GM19372 (cell line): ENCODE data around the gene RRM2.

Source experiments
- ATAC-seq: cut with Tn5 transposase; IDR thresholded peaks from one replicate; pipeline ENCODE4 v1.9.1; 2021; ENCODE audit warnings: mild to moderate bottlenecking, low read depth, moderate library complexity; ENCODE audit not compliant: unreplicated experiment

Gene RRM2

DNA sequence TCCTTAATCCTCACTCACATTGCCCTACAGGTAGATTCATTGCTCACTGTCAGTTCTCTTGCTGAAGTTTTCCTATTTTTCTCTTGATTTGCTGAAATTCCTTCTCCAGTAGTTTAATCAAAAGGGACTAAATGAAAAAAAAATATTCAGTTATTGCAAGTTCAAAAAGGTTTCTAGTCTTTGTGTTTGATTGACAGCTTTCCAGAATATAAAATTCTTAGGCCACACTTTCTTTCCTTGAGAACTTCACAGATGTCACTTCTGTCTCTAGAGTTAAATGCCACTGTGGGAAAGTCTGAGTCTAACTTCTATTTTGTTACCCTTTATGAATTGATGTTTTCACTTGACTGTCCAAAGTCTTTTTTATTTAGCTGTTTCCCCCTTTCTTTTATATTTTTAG is 25.7 kb downstream of the RRM2 start:
- no peak for ATAC-seq

DNA sequence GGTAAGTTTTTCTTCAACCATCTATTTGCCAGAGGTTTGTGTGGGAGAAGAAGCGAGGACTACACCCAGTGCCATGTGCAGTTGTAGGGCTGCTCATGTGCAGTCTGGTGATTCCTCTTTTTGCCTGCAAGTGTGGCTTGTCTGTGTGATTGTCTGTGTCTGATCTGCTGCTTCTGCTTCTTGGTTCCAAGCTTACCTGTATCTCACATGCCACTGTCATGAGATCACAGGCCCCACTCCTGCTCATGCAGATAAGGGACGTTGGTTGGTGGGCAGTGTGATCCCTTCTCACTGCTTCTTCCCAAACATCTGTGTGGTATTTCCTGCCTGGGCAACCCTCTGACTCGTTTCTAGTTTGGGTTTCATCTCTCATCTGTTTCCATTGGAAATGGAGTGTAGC is 27.1 kb downstream of the RRM2 start:
- ATAC-seq, result no peak

DNA sequence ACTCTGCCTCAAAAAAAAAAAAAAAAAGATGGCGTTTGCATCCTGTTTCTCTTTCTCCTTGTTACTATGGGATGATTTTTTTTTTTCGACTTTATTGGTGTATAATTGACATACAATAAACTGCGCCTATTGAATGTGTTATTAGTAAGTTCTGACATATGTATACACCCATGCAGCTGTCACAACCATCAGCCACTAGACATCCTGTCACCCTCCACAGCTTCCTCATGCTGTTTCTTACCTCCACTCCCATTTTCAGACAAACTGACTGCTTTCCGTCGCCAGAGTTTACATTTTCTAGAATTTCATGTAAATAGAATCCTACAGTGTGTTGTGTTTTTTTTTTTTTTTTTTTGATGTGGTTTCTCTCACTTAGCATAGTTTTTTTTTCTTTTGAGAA is 27.9 kb downstream of the RRM2 start:
- ATAC-seq, result no peak

DNA sequence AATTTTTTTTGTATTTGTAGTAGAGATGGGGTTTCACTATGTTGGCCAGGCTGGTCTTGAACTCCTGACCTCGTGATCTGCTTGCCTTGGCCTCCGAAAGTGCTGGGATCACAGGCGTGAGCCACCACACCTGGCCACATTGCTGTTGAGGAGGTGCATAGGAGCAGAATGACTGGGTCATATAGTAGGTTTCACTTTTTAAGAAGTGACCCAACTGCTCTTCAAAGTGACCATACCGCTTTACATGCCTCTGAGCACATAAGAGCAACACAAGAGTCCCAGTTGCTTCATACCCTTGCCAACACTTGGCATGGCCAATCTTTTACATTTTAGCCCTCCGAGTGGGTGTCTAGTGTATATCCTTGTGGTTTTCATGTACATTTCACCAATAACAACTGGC is 28.9 kb downstream of the RRM2 start:
- no peak for ATAC-seq

DNA sequence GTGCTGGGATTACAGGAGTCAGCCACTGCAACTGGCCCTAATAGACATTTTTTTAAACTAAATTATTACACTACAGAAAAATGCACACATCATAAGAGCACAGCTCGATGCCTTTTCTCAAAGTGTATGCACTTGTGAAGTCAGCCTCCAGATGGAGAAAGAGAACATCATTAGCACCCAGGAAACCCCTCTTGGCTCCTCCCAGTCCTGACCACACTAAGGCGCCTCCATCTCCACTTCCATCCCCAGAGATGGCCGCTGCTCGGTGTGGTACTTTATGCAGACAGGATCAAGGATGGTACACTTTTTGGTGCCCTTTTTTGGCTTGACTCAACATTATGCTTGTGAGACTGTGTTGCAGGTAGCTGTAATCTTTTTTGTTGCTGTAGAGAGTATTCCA is 34.8 kb downstream of the RRM2 start:
- no peak for ATAC-seq

DNA sequence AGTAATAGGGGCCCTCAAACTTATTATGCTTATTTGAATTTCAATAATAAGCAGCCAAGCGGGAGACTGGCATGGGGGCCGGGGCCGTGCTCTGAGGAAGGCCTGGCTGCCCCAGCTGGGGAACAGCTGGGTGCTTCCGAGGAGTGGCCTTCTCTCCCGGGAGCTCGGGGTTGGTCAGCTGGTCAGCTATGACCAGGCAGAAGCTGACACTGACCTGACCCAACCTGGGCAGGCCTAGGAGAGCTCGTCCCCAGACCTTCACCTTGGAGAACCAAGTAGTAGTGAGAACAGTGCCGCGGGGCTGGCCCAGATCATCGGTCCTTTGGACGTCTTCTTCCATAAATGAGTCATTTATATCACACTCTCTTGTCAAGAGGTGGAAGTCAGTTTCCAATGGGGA is 36.1 kb downstream of the RRM2 start:
- no peak for ATAC-seq

DNA sequence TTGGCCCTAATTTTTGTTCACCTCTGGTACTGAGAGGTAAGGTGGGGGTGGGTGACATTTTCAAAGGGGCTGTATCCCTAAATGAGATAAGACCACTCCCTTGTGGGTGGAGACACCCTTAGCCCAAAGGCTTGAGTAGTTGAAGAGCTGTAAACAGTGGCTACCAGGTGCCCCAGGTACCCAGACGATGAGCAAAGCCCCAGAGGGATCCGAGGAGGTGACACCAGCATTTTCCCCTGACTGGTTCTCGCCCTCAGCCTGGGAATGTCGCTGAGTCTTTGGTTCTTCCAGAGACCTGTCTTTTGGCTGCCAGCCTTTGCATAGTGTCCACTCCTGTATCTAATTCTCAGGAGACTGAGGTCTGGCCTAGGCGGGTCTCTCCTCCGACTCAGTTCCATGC is 36.5 kb downstream of the RRM2 start:
- ATAC-seq, result no peak

DNA sequence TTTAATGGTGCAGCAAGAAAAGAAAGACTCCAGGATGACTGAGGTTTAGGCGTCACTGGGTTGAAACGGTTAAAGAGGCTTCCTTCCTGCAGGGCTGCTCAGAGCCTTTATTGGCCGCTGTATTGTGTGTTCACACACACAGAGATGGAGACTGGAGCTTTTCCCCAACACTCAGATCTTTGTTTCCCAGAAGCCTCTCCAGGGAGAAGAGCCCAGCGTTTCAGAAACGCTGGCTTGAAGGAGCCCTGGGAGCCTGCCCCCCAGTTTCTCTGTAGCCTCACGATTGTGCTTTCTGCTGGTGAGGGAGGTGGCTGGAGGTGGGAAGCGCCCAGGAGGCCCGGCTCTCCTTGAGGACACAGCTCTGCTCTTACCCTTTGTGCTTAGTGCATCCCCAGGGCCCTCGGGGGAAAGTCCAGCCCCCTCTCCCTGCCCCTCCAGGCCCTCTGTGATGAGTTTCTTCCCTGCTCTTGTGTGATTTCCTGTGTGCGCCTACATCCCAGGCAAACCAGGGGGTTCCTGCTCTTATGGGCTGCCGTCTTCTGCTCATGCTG is 37.1 kb downstream of the RRM2 start:
- no peak for ATAC-seq

DNA sequence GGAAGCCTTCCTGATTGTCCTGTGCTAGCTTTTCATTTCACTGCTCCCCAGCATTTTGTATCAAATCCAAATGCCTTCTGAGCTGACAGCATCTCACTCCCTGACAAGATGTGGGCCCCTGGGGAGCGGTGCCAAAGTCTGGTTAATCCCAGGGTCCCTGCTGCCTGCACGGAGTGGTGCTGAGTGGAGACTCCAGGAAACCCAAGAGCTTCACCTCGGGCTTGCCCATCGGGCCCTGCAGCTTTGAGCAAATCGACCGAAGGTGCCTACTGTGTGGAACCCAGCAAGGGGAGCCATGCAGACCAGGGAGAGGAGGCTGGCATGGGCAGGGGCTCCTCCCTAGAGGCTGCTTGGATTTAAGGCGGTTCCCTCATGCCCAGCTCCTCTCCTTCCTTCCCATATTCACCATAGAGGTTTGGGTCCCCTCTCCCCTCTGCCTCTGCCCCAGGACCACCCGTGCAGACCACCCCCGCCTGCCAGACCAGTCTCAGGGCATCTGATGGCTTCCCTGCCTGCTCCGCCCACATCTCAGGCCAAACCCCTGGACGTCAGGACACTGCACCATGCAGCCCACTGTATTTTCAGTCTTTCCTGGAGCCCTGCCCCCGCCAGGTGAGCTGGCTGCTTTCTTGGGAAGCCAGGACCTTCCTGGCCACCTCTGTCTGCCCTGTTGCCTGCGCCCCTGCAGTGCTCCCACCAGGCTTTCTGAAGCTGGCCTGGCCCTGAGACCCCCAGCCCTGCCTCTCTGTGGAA is 37.8 kb downstream of the RRM2 start:
- no peak for ATAC-seq

DNA sequence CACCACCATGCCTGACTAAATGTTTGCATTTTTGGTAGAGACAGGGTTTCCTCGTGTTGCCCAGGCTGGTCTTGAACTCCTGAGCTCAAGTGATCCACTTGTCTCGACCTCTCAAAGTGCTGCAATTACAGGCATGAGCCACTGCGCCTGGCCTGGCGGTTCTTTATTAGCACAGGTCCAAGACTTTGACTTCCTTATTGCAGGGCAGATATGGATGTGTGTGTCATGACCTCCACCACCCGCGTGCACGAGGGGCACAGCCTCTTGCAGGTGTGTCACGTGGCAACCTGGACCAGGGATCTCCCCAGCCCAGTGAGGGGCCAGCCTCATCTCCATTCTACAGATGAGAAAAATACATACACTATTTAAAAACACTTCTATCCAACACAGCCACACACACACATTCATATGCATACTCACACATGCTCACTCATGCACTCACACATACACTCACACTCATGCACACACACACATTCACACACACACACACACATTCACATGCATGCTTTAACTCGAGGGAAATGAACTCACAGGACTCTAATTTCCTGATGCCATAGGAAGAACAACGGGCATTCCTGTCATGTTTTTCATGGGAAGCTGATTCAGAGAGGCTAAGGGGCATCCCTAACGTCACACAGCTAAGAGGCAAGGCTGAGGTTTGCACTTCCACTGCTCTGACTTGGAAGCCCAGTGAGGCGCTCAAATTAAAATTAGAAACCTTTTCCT is 38.8 kb downstream of the RRM2 start:
- no peak for ATAC-seq

DNA sequence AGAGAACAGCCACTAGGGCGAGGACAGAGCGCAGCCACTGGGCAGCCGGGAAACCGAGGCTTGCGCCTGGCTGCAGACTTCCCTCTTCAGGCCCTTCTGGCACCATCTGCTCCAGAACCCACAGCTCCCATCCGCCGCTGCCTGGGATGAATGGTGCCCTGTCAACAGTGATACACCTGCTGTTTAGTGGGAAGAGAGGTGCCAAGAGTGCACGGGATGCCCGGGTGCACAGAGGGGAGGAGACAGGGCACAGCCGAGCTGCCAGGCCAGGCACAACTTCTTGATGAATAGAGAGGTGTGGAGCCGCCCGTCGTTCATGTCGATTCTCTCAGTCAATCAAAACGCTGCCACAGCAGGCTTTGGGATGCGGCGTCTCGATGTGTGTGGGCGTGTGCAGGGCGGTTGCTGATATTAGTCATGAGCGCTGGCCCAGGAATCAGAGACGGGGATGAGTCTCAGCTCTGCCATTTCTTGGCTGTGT is 39.5 kb downstream of the RRM2 start:
- no peak for ATAC-seq

DNA sequence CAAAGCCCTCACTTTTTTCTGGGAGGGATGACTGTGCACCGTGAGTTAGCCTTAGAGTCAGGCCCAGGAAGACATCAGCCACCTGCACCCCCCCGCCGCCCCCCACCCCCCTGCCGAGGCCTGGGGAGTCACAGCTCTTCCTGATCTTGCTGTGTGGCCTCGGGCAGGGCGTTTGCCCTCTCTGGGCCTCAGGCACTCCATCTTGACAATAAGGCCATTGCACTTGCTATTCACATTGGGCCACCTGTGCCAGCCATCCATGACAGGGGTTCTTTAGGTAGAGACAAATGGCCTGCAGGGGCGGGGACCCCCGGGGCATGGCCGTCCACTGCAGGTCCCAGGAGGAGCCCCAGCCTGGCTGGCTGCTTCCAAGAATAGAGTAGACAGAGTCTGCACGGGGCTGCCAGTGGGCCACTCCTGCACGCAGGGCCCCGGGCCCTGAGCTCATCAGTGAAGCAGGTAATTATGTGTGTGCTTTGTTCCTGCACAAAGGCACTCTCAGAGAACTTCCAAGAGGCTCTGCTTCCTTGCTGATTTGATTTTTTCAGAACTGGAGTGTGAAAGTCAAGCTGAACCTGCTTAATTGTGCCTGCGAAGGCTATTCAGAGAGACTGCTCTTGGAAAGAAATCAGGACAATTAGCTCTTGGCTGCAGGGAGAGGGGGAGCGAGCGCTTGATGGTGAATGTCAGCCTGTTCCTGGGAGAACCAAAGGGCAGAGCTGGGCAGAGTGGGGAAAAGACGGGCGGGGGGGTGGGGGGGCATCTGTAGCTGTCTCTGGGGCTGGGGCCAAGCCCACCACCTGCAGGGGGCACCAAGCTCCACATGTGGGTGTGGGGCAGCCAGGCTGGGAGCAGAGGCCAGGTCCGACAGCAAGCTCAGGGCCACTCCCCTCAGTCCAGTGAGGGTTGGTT is 40.3 kb downstream of the RRM2 start:
- ATAC-seq, result no peak

DNA sequence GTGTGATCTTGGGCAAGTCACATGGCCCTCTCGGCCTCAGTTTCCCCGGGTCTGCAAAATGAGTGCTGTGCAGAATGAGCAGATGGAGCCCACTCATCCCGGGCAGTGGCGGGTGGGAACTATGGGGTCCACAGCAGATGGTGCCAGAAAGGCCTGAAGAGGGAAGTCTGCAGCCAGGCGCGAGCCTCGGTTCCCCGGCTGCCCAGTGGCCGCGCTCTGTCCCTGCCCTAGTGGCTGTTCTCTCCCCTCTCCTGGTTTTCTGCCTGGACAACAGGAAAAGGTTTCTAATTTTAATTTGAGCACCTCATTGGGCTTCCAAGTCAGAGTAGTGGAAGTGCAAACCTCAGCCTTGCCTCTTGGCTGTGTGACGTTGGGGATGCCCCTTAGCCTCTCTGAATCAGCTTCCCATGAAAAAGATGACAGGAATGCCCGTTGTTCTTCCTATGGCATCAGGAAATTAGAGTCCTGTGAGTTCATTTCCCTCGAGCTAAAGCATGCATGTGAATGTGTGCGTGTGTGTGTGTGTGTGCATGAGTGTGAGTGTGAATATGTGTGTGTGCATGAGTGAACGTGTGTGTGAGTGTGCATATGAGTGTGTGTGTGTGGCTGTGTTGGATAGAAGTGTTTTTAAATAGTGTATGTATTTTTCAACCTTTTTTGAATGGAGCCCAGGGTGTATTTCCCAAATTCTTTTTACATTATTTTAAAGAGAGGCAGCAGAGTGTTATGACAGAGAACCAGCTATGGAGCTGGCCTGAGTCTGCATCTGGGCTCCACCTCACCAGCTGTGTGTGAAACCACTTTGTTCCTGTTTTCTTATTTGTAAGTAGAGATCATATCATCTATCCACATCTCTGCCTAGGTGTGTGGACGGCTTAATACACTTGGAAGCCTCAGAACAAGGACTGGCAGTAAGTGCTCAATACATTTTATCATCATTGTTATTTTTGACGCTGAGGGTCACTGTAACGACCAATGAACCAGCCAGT is 41.3 kb downstream of the RRM2 start:
- ATAC-seq, result no peak

DNA sequence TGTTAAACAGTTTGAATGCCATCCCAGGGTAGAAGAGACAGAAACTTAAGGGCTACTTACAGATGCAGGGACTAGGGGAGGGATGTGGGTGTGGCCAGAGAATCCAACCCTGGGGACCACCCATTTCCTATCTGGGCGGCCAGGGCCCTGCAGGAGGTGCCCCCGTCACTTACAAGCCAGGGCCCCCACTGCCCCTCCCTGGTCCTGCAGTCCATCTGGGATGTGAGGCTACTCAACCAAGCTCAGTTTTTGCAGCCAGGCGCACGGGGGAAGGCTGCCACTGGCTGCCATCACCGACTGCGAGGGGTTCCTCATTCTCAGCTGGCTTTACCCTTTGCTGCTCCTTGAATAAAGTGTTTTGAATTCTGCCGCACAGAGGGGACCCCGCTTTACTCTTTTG is 42.1 kb downstream of the RRM2 start:
- ATAC-seq, result no peak

DNA sequence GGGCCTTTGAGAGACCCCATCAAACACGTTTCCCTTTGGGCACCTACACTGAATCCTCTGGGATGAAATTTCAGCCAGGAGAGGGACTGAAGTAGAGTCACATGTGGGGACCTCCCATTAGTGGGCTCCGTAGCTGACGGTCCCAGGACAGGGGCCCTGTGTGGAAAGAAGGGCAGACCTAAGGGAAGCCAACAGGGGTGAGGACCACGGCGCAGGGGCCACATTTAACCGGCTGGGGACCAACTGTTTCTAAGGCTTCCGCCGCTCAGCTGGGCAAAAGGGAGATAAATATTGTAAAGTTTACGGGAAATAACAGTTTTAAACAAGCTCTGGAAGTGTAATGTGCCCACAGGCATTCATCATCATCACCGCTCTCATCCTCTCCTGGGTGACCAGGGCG is 42.7 kb downstream of the RRM2 start:
- no peak for ATAC-seq

DNA sequence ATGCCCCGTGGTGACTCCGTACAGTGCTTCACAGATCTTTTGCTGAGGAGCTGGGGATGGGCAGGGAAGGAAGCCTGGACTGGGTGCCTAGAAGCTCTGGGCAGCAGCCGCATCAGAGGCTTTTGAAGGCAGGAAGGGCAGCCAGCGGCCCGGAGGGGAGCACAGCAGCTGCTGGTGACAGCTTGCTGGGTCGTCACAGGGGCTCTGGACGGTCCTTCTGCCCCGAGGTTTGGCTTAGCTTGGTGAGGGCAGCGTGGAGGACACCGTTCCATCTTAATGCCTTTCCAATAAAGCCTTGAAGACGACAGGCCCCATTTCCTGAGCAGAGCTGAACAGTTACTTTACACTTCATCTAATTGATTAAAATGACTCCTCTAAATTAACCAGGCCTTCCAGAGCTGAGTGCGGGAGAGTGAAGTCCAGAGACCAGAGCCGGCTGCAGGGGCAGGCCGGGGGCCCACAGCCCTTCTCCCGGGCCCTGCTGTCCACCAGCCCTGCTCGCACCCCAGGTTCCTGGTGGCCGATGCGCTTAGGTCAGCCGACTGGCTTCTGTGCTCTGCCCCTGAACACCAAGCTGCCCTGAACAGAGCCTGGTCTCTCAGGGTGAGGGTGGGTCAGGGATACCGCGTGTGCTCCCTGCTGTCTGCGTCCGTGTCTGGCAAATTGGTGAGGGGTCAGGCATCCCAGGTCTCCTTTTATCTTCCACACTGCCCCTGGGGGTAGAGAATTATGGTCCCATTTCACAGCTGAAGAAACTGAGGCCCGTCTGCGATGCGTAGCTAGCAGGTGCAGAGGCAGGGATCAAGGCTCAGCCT is 43.5 kb downstream of the RRM2 start:
- ATAC-seq, result no peak

DNA sequence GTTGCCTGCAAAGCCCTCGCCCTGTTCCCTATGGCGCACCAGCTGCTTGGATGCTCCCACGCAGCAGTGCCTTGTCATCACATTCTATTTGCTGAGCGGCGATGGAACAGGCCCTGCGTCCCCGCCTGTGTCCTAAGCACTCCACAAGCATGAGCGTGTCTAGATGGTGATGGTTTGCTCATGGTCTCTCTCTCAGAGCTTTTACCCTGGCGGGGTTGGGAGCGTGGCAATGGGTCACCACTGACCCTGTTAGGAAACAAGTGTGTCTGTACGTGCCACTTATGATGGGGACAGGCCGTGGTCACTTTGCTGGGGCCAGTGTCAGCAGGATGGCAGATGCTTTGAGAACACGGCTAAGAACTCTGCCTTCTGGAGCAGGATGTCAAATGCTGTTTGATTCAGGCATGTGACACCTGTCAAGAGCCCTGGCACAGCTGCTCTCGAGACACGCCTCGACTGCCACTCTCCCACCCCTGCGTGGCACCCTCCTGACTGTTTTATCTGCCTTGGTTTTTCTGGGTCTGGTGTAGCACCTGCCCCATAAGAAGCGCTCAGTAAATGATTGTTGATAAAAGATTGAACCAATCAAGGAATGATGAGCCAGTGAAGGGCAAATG is 44.2 kb downstream of the RRM2 start:
- ATAC-seq, result no peak

DNA sequence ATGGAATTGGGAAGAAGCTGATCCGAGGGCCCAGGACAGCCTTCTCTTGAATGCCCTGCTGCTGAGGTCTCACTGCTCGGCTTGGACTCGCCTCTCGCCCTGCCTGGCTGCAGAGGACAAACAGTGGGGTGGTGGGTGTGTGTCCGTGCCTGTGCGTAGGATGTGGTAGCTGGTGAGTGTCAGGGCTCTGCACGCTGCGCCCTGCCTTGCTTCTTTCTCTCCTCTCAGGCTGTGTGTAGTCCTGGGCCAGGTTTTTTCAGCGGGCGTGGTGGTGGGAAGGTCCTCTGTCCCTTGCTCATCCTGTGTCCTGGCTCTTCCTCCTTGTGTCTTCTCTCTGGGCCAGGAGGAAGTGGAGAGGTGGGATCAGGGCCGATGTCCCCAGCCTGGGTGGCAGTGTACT is 44.8 kb downstream of the RRM2 start:
- ATAC-seq, result no peak
